Activated CD8-positive, alpha-beta memory T cell treated with anti-CD3 and anti-CD28 coated beads, Interleukin-2, amount 50 U/mL, for 24 hours (primary cell): ENCODE data around the gene UBE2V1.
"Not testable (repeated sequence)": the region's sequence is repeated elsewhere in the genome, so short reads cannot be mapped to it uniquely, and the experiment has no call there.

Experiments
- DNase-seq: peaks from one replicate; pipeline ENCODE4 v3.0.0-alpha.2; 2020; ENCODE audit errors: extremely low read depth

UBE2V1 gene

GRCh38 chr20:50063763-50064162 lies 49.2 kb downstream of the UBE2V1 start:
- DNase-seq = not testable (repeated sequence)

- no peak for DNase-seq
These were observed 50.7 kb downstream of the UBE2V1 start for GRCh38 chr20:50062006-50062838.

GRCh38 chr20:50061151-50062005 lies 51.6 kb downstream of the UBE2V1 start:
- no peak for DNase-seq

- DNase-seq = no peak
These were observed 54.1 kb downstream of the UBE2V1 start for GRCh38 chr20:50058662-50059402.

- no peak for DNase-seq
These were observed 55.3 kb downstream of the UBE2V1 start for GRCh38 chr20:50057714-50058053.

- DNase-seq = no peak
These were observed 55.8 kb downstream of the UBE2V1 start for GRCh38 chr20:50056951-50057713.

GRCh38 chr20:50056408-50056926 lies 56.5 kb downstream of the UBE2V1 start:
- no peak for DNase-seq

GRCh38 chr20:50055524-50056083 lies 57.3 kb downstream of the UBE2V1 start:
- no peak for DNase-seq

- no peak for DNase-seq
These were observed 58.1 kb downstream of the UBE2V1 start for GRCh38 chr20:50054626-50055511.

GRCh38 chr20:50054231-50054547 lies 58.8 kb downstream of the UBE2V1 start:
- no peak for DNase-seq

GRCh38 chr20:50053362-50054230 lies 59.4 kb downstream of the UBE2V1 start:
- DNase-seq = no peak

GRCh38 chr20:50052550-50053361 lies 60.2 kb downstream of the UBE2V1 start:
- DNase-seq = no peak

GRCh38 chr20:50050660-50051308 lies 62.2 kb downstream of the UBE2V1 start:
- no peak for DNase-seq

GRCh38 chr20:50050214-50050613 lies 62.7 kb downstream of the UBE2V1 start:
- DNase-seq = no peak

- no peak for DNase-seq
These were observed 63.4 kb downstream of the UBE2V1 start for GRCh38 chr20:50049442-50050026.

GRCh38 chr20:50048420-50049166 lies 64.4 kb downstream of the UBE2V1 start:
- DNase-seq = no peak
